Ishikawa (cell line): ENCODE measurements around the gene PRSS53.

Source experiments
- CEBPB ChIP-seq: IDR thresholded peaks from 2 replicates; pipeline ENCODE4 v1.6.1; 2012
- CREB1 ChIP-seq: IDR thresholded peaks from 2 replicates; pipeline ENCODE4 v1.6.1; 2012; ENCODE audit warnings: low read depth
- EGR1 ChIP-seq: IDR thresholded peaks from 2 replicates; pipeline ENCODE4 v1.6.1; 2012
- EP300 ChIP-seq: IDR thresholded peaks from 2 replicates; pipeline ENCODE4 v1.6.1; 2012; ENCODE audit warnings: borderline replicate concordance
- FOXM1 ChIP-seq: IDR thresholded peaks from 2 replicates; pipeline ENCODE4 v1.6.1; 2012; ENCODE audit warnings: low read depth, borderline replicate concordance
- NFIC ChIP-seq: IDR thresholded peaks from 2 replicates; pipeline ENCODE4 v1.6.1; 2012
- RAD21 ChIP-seq: IDR thresholded peaks from 2 replicates; pipeline ENCODE4 v1.6.1; 2012; ENCODE audit warnings: low read depth
- REST ChIP-seq: IDR thresholded peaks from 2 replicates; pipeline ENCODE4 v1.6.1; 2012; ENCODE audit warnings: low read depth, mild to moderate bottlenecking
- TAF1 ChIP-seq: IDR thresholded peaks from 2 replicates; pipeline ENCODE4 v1.6.1; 2012; ENCODE audit warnings: low read depth, mild to moderate bottlenecking
- TCF12 ChIP-seq: IDR thresholded peaks from 2 replicates; pipeline ENCODE4 v1.6.1; 2012; ENCODE audit warnings: low read depth
- TEAD4 ChIP-seq: IDR thresholded peaks from 2 replicates; pipeline ENCODE4 v1.6.1; 2012
- YY1 ChIP-seq: IDR thresholded peaks from 2 replicates; pipeline ENCODE4 v1.6.1; 2012; ENCODE audit warnings: low read depth
- ZBTB7A ChIP-seq: IDR thresholded peaks from 2 replicates; pipeline ENCODE4 v1.6.1; 2012; ENCODE audit warnings: low read depth
- TF ChIP-seq, protein P1 (sequence below): IDR thresholded peaks from 2 replicates; pipeline ENCODE4 v1.6.1; 2012
- TF ChIP-seq, protein P2 (sequence below): IDR thresholded peaks from 2 replicates; pipeline ENCODE4 v1.6.1; 2012

Gene PRSS53

GRCh38 chr16:31077592-31078396, 10.9 kb downstream of the PRSS53 start:
- TF ChIP-seq RAD21 (no peak), YY1 (no peak), FOXM1 (no peak), REST (no peak), EGR1 (no peak), TAF1 (no peak), CREB1 (no peak), EP300 (no peak), ZBTB7A (no peak), CEBPB (no peak), TEAD4 (no peak)
- TF ChIP-seq, protein P1, sequence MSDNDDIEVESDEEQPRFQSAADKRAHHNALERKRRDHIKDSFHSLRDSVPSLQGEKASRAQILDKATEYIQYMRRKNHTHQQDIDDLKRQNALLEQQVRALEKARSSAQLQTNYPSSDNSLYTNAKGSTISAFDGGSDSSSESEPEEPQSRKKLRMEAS = no peak
- TF ChIP-seq, protein P2, sequence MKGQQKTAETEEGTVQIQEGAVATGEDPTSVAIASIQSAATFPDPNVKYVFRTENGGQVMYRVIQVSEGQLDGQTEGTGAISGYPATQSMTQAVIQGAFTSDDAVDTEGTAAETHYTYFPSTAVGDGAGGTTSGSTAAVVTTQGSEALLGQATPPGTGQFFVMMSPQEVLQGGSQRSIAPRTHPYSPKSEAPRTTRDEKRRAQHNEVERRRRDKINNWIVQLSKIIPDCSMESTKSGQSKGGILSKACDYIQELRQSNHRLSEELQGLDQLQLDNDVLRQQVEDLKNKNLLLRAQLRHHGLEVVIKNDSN = no peak

DNA sequence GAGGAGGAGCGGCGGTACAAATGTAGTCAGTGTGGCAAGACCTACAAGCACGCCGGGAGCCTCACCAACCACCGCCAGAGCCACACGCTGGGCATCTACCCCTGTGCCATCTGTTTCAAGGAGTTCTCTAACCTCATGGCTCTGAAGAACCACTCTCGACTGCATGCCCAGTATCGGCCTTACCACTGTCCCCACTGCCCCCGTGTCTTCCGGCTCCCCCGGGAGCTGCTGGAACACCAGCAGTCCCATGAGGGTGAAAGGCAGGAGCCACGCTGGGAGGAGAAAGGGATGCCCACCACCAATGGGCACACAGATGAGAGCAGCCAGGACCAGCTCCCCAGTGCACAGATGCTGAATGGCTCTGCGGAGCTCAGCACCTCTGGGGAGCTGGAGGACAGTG, 11.7 kb downstream of the PRSS53 start:
- TF ChIP-seq FOXM1 (no peak), TEAD4 (no peak), CREB1 (no peak), CEBPB (no peak), YY1 (no peak), EGR1 (no peak), NFIC (no peak), TAF1 (no peak), RAD21 (no peak), TCF12 (no peak), ZBTB7A (no peak), REST (no peak), EP300 (no peak)
- TF ChIP-seq, protein P1 = no peak
- TF ChIP-seq, protein P2 = no peak

DNA sequence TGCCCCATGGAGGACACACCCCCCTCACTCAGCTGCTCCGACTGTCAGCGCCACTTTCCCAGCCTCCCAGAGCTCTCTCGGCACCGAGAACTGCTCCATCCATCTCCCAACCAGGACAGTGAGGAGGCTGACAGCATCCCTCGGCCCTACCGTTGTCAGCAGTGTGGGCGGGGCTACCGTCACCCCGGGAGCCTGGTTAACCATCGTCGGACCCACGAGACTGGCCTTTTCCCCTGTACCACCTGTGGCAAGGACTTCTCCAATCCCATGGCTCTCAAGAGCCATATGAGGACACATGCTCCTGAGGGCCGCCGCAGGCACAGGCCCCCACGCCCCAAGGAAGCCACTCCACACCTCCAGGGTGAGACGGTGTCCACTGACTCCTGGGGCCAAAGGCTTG, 12.4 kb downstream of the PRSS53 start:
- TF ChIP-seq CREB1 = no peak
- no peak for TF ChIP-seq YY1
- no peak for TF ChIP-seq TAF1
- no peak for TF ChIP-seq TEAD4
- no peak for TF ChIP-seq FOXM1
- no peak for TF ChIP-seq EP300
- no peak for TF ChIP-seq RAD21
- TF ChIP-seq TCF12 = no peak
- TF ChIP-seq CEBPB = no peak
- TF ChIP-seq, protein P2 = no peak
- TF ChIP-seq ZBTB7A = no peak
- no peak for TF ChIP-seq EGR1
- no peak for TF ChIP-seq NFIC
- TF ChIP-seq, protein P1 = no peak

GRCh38 chr16:31074814-31075183, 13.9 kb downstream of the PRSS53 start:
- TF ChIP-seq TEAD4 (no peak), RAD21 (no peak), CEBPB (no peak), EGR1 (no peak), CREB1 (no peak), FOXM1 (no peak), EP300 (no peak), YY1 (no peak), REST (no peak), ZBTB7A (no peak), NFIC (no peak), TCF12 (no peak), TAF1 (no peak)
- TF ChIP-seq, protein P1 = no peak
- TF ChIP-seq, protein P2 = no peak
